ENCODE data around the gene EPS8L3.

DNA sequence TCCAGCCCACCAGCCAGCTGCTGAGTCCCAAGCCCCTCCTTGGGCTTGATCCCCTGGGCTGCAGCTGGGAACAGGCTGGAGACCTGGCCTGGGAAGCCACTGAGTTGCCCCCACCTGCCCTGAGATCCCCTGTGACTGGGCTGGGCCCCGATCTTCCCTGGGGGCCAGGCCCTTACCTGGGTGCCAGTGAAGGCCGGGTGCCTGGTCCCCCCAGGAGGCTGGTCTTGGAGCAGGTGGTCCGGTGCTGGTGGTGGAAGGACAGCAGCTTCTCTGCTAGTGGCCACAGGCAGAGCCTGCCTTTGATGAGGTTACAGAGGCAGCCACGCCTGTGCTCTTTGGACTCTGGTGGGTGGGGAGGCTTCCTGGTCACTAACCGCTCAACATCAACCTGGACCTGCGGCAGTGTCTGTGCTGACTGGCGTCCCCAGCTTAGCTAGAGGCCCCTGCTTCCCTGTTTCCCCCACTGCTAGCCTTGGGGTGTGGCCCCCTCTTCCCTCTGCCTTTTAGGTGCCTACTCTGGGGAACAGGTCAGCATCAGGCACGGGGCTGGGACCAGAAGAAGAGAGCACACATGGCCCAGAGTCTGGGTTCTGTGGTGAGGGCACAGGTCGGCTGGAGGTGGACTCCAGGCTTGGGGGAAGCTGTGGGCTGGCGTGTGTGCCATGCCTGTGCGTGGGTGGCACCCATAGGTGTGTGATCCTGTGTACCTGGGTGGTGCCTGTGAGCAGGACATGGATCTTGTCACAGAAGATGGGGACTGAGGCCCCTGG is at the start of gene EPS8L3:
- TF ChIP-seq ZNF143 (CRISPR knock-in tag; IDR thresholded peaks at IDR 0.05) (no peak), LEF1 (IDR thresholded peaks at IDR 0.05) (no peak), TRIM28 (IDR thresholded peaks at IDR 0.05) (no peak)
